Spleen (tissue), 7 donors: Measurements from ENCODE around the gene WDR1.

Experiments used
- CTCF ChIP-seq, 11 experiments: fragments of 200-600 bp in 7 of 11; fragments of 450-650 bp in 4 of 11; sonication (generic) in 4 of 11; IDR thresholded peaks in 8 of 11; conservative IDR thresholded peaks in 3 of 11; 1 replicate in 7 of 11; 2 replicates in 4 of 11; pipeline versions ENCODE4 v1.4.0 to v1.8.0; 2016 to 2021; ENCODE audit warnings: antibody characterized with exemption in 11 of 11, inconsistent platforms in 4 of 11, mild to moderate bottlenecking in 1 of 11
- POLR2A ChIP-seq, 3 donors: fragments of 450-650 bp; IDR thresholded peaks; one replicate each; pipeline ENCODE4 v1.5.1; 2017; ENCODE audit warnings: antibody characterized with exemption in 3 of 3, mild to moderate bottlenecking in 1 of 3
- POLR2AphosphoS5 ChIP-seq, 3 donors: sonication (generic); formaldehyde crosslinking; IDR thresholded peaks; one replicate each; pipeline ENCODE4 v1.5.1; 2017; ENCODE audit warnings: antibody characterized with exemption in 3 of 3
- donor health status: DM: no; HTN: no; CAD: no; lungs with moderate emphysema.
- donor health status: DM: no; HTN: no; CAD: no.
- donor health status: DM: no; HTN: no; CAD: no.

DNA sequence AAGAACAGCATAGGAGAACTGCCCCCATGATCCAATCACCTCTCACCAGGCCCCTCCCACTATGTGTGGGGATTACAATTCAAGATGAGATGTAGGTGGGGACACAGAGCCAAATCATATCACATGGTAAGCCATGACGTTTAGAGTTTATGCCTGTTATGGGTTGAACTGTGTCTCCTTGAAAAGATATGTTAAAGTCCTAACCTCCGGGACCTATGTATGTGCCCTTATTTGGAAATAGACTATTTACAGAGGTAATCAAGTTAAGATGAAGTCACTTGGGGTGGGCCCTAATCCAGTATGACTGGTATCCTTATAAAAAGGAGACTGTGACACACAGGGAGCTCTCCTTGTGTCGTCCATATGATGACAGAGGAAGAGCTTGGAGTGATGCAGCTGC is 70.1 kb downstream of the WDR1 start:
- no peak for TF ChIP-seq CTCF (IDR thresholded peaks at IDR 0.05 in 8 of 11, conservative IDR thresholded peaks at IDR 0.05 in 3 of 11)
- TF ChIP-seq POLR2AphosphoS5 (IDR thresholded peaks at IDR 0.05), result no peak
- TF ChIP-seq POLR2A (IDR thresholded peaks at IDR 0.05), result no peak
